ENCODE data around the gene KRTAP10-4. TPM values are rescaled to one million over a fixed set of nuclear protein-coding genes. Genes with fewer than 3 reads are reported as not detected.

Gene KRTAP10-4
- total and polyA plus RNA-seq, 3 donors from 2014 or later, result 0.24 TPM; not detected in 2

GRCh38 chr21:44532712-44533111, 40.8 kb upstream of the KRTAP10-4 start:
- no peak for DNase-seq
- 92 to 94% methylated on average over 16 of the region's 16 CpGs for WGBS, 2 donors
- Histone ChIP-seq H3K36me3 (ENCODE audit: low read depth, missing control alignments) (no peaks in the 10 kb centered on the region), H3K27ac (no peak overlapping the region), H3K4me1 (no peaks in the 10 kb centered on the region), H3K9me3 (no peaks in the 10 kb centered on the region), H3K4me3 (no peak overlapping the region), H3K27me3 (no peaks in the 10 kb centered on the region)
- intact Hi-C loops (cut with DNase I; ENCODE audit: low total_unique reads), result no loop called here
- TF ChIP-seq POLR2A (IDR thresholded peaks at IDR 0.05), result no peak
- TF ChIP-seq CTCF (IDR thresholded peaks at IDR 0.05), result no peak

- no peaks in the 10 kb centered on the region for H3K4me1 ChIP-seq
- no peak overlapping the region for H3K27ac ChIP-seq
- WGBS, 2 donors, result 91 to 92% methylated on average over 35 to 37 of the region's 37 CpGs
- DNase-seq, result no peak
- TF ChIP-seq CTCF (IDR thresholded peaks at IDR 0.05), result no peak
- no peak for TF ChIP-seq POLR2A (IDR thresholded peaks at IDR 0.05)
- intact Hi-C loops (cut with DNase I; ENCODE audit: low total_unique reads), result no loop called here
- no peaks in the 10 kb centered on the region for H3K36me3 ChIP-seq (ENCODE audit: low read depth, missing control alignments)
- H3K4me3 ChIP-seq, result no peak overlapping the region
- H3K9me3 ChIP-seq, result no peaks in the 10 kb centered on the region
- no peaks in the 10 kb centered on the region for H3K27me3 ChIP-seq
Measured at GRCh38 chr21:44533121-44533890, 40.2 kb upstream of the KRTAP10-4 start.

DNA sequence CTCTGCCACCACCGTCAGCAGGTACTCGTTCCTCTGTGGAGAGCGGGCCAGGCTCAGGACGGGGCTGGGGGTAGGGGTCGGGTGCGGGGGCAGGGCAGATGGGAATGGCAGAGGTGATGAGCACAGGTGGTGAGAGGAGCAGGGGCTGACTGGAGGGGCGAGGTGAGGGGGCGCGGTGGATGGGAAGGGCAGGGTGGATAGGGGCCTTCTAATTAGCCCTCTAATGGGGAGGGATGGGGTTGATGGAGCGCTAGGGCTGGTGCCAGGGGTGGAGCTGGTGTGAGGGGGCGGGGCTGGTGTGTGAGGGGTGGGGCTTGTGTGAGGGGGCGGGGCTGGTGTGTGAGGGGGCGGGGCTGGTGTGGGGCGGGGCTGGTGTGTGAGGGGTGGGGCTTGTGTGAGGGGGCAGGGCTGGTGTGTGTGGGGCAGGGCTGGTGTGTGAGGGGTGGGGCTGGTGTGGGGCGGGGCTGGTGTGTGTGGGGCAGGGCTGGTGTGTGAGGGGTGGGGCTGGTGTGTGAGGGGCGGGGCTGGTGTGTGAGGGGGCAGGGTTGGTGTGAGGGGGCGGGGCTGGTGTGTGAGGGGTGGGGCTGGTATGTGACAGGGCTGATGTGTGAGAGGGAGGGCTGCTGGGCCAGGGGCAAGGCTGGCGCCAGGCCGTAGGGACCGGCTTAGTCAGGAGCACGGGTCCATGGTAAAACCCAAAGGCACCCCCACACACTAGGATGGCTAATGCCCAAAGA, 39.5 kb upstream of the KRTAP10-4 start:
- intact Hi-C loops (cut with DNase I; ENCODE audit: low total_unique reads), result no loop called here
- TF ChIP-seq POLR2A (IDR thresholded peaks at IDR 0.05) (no peak), CTCF (IDR thresholded peaks at IDR 0.05) (no peak)
- WGBS, 2 donors, result 88 to 93% methylated on average over 17 of the region's 21 CpGs

DNA sequence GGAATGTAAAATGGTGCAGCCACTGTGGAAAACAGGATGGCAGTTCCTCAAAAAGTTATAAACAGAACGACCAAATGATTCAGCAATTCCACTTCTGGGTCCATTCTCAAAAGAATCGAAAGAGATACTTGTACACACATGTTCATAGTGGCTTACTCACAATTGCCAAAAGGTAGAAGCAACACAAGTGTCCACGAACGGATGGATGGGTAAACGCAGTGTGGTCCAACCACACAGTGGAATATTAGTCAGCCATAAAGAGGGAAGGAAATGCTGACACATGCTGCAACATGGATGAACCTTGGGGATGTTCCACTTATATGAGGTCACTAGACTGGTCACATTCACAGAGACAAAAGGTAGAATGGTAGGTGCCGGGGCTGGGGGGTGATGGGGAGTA, 38.8 kb upstream of the KRTAP10-4 start:
- intact Hi-C loops (cut with DNase I; ENCODE audit: low total_unique reads), result no loop called here
- no peaks in the 10 kb centered on the region for H3K4me1 ChIP-seq

More for the DNA sequence above, 39.5 kb upstream of the KRTAP10-4 start:
- H3K27me3 ChIP-seq, result no peaks in the 10 kb centered on the region
- no peak for DNase-seq
- no peaks in the 10 kb centered on the region for H3K4me1 ChIP-seq
- no peak overlapping the region for H3K4me3 ChIP-seq
- H3K9me3 ChIP-seq, result no peaks in the 10 kb centered on the region
- no peaks in the 10 kb centered on the region for H3K36me3 ChIP-seq (ENCODE audit: low read depth, missing control alignments)
- no peak overlapping the region for H3K27ac ChIP-seq

More for the DNA sequence above, 38.8 kb upstream of the KRTAP10-4 start:
- no peak for DNase-seq
- H3K27ac ChIP-seq, result no peak overlapping the region
- H3K36me3 ChIP-seq (ENCODE audit: low read depth, missing control alignments), result no peaks in the 10 kb centered on the region
- WGBS, 2 donors, result 88 to 92% methylated on average over 6 of the region's 6 CpGs
- no peaks in the 10 kb centered on the region for H3K9me3 ChIP-seq
- H3K27me3 ChIP-seq, result no peaks in the 10 kb centered on the region
- no peak overlapping the region for H3K4me3 ChIP-seq
- TF ChIP-seq POLR2A (IDR thresholded peaks at IDR 0.05), result no peak
- TF ChIP-seq CTCF (IDR thresholded peaks at IDR 0.05), result no peak
